HepG2 (cell line): ENCODE data around the gene WDR35.

Experiments used
- POLR2AphosphoS5 ChIP-seq: IDR thresholded peaks from 2 replicates; pipeline ENCODE4 v1.6.1; 2012; ENCODE audit warnings: low read depth, low read length
- RBM22 ChIP-seq: fragments of 200-400 bp; formaldehyde crosslinking; optimal IDR thresholded peaks from 2 replicates; pipeline ENCODE3; 2017; ENCODE audit warnings: mild to moderate bottlenecking, low read length, moderate library complexity
- RFX5 ChIP-seq: IDR thresholded peaks from 2 replicates; pipeline ENCODE4 v1.6.1; 2011; ENCODE audit warnings: low read depth, low read length, improper control_type of control experiment
- ZBTB3 ChIP-seq: sonication (generic); formaldehyde crosslinking; IDR thresholded peaks from 2 replicates; pipeline ENCODE4 v1.4.0; 2020; ENCODE audit warnings: low read depth, mild to moderate bottlenecking, moderate library complexity, missing genetic modification reagents, borderline replicate concordance
- ZNF713 ChIP-seq: sonication (generic); formaldehyde crosslinking; IDR thresholded peaks from 2 replicates; pipeline ENCODE4 v1.4.0; 2020; ENCODE audit warnings: mild to moderate bottlenecking, missing genetic modification reagents
- TF ChIP-seq, protein P1 (sequence below): sonication (generic); formaldehyde crosslinking; IDR thresholded peaks from 2 replicates; pipeline ENCODE4 v1.5.0; 2020; ENCODE audit warnings: mild to moderate bottlenecking, missing genetic modification reagents, moderate library complexity
- TF ChIP-seq, protein P2 (sequence below): sonication (generic); formaldehyde crosslinking; IDR thresholded peaks from 2 replicates; pipeline ENCODE4 v1.8.1; 2023; ENCODE audit warnings: mild to moderate bottlenecking, inconsistent platforms, moderate library complexity, missing genetic modification reagents, borderline replicate concordance

DNA sequence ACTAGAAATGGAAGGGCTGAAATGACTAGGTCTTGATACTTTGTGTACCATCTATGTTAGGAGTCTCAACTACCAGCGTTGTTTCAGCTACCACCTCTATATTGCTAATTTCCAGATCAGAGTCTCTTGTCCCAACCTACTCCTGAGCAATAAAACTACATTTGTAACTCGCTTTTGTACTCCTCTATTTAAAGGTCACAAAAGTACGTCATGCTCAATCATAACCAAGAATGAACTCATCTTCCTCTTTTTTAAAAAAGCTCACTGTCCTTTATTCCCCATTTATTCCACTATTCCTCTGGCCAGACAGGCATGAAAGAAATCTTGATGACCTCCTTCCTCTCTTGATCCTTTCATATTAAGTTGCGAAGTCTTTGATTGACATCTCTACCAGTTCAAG, 33.8 kb upstream of the WDR35 start:
- TF ChIP-seq ZNF713 (CRISPR knock-in tag) (no peak), ZBTB3 (CRISPR knock-in tag) (no peak), RBM22 (no peak), POLR2AphosphoS5 (no peak), RFX5 (no peak)
- TF ChIP-seq, protein P1, sequence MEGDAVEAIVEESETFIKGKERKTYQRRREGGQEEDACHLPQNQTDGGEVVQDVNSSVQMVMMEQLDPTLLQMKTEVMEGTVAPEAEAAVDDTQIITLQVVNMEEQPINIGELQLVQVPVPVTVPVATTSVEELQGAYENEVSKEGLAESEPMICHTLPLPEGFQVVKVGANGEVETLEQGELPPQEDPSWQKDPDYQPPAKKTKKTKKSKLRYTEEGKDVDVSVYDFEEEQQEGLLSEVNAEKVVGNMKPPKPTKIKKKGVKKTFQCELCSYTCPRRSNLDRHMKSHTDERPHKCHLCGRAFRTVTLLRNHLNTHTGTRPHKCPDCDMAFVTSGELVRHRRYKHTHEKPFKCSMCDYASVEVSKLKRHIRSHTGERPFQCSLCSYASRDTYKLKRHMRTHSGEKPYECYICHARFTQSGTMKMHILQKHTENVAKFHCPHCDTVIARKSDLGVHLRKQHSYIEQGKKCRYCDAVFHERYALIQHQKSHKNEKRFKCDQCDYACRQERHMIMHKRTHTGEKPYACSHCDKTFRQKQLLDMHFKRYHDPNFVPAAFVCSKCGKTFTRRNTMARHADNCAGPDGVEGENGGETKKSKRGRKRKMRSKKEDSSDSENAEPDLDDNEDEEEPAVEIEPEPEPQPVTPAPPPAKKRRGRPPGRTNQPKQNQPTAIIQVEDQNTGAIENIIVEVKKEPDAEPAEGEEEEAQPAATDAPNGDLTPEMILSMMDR (CRISPR knock-in tag), result no peak
- TF ChIP-seq, protein P2, sequence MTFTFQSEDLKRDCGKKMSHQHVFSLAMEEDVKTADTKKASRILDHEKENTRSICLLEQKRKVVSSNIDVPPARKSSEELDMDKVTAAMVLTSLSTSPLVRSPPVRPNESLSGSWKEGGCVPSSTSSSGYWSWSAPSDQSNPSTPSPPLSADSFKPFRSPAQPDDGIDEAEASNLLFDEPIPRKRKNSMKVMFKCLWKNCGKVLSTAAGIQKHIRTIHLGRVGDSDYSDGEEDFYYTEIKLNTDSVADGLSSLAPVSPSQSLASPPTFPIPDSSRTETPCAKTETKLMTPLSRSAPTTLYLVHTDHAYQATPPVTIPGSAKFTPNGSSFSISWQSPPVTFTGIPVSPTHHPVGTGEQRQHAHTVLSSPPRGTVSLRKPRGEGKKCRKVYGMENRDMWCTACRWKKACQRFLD (CRISPR knock-in tag), result no peak
